Activated CD4-positive, alpha-beta T cell treated with anti-CD3 and anti-CD28 coated beads, Interleukin-2, amount 10 ng/mL, durations not matched to agents 24 days and 14 days (primary cell): Measurements from ENCODE around the gene NFATC2IP. TPM values are rescaled to one million over a fixed set of nuclear protein-coding genes. Genes with fewer than 3 reads are reported as not detected.
"Not testable (repeated sequence)": the region's sequence is repeated elsewhere in the genome, so short reads cannot be mapped to it uniquely, and the experiment has no call there.

Source experiments
- DNase-seq: peaks from one replicate; pipeline ENCODE4 v3.0.0; 2022
- H3K27ac Mint-ChIP-seq: one replicate; pipeline ENCODE4 v1.8.0; 2022; ENCODE audit warnings: mild to moderate bottlenecking, mixed read lengths
- H3K27me3 Mint-ChIP-seq: one replicate; pipeline ENCODE4 v1.8.0; 2022; ENCODE audit warnings: mixed read lengths
- H3K36me3 Mint-ChIP-seq: one replicate; pipeline ENCODE4 v1.8.0; 2022; ENCODE audit warnings: low read depth, mild to moderate bottlenecking, mixed read lengths
- H3K4me1 Mint-ChIP-seq: one replicate; pipeline ENCODE4 v1.8.0; 2021; ENCODE audit warnings: mixed read lengths
- H3K4me3 Mint-ChIP-seq: one replicate; pipeline ENCODE4 v1.8.0; 2022; ENCODE audit warnings: mild to moderate bottlenecking, moderate library complexity, mixed read lengths
- H3K9me3 Mint-ChIP-seq: one replicate; pipeline ENCODE4 v1.8.0; 2021; ENCODE audit warnings: mixed read lengths
- intact Hi-C: fragments of 100-400 bp; cut with micrococcal nuclease; formaldehyde crosslinking; loops from one replicate; pipeline ENCODE4 v1.15.1; 2023
- total RNA-seq: library from RNA; stranded (reverse); gene quantifications from 2 replicates; pipeline ENCODE4 v1.2.3, GENCODE V29; 2022

Gene NFATC2IP
- total RNA-seq, 1 donor from 2014 or later: 112 TPM

GRCh38 chr16:28918698-28919097, 32.0 kb upstream of the NFATC2IP start:
- H3K4me3 Mint-ChIP-seq: no peak overlapping the region
- H3K9me3 Mint-ChIP-seq: no peaks in the 10 kb centered on the region

GRCh38 chr16:28923231-28923587, 27.5 kb upstream of the NFATC2IP start:
- Mint-ChIP-seq H3K27me3 (no peaks in the 10 kb centered on the region), H3K27ac (peak overlapping the region; percentile 10), H3K4me3 (peak overlapping the region; percentile 58), H3K9me3 (no peaks in the 10 kb centered on the region), H3K4me1 (peaks cover 19% of the 10 kb centered on the region), H3K36me3 (peaks cover 14% of the 10 kb centered on the region)
- no peak for DNase-seq
- intact Hi-C loops: no loop called here

More at GRCh38 chr16:28918698-28919097, 32.0 kb upstream of the NFATC2IP start:
- DNase-seq: no peak
- intact Hi-C loops: no loop called here
- no peaks in the 10 kb centered on the region for H3K27me3 Mint-ChIP-seq
- H3K4me1 Mint-ChIP-seq: peaks cover 3% of the 10 kb centered on the region
- H3K36me3 Mint-ChIP-seq: peaks cover 28% of the 10 kb centered on the region
- H3K27ac Mint-ChIP-seq: no peak overlapping the region

DNA sequence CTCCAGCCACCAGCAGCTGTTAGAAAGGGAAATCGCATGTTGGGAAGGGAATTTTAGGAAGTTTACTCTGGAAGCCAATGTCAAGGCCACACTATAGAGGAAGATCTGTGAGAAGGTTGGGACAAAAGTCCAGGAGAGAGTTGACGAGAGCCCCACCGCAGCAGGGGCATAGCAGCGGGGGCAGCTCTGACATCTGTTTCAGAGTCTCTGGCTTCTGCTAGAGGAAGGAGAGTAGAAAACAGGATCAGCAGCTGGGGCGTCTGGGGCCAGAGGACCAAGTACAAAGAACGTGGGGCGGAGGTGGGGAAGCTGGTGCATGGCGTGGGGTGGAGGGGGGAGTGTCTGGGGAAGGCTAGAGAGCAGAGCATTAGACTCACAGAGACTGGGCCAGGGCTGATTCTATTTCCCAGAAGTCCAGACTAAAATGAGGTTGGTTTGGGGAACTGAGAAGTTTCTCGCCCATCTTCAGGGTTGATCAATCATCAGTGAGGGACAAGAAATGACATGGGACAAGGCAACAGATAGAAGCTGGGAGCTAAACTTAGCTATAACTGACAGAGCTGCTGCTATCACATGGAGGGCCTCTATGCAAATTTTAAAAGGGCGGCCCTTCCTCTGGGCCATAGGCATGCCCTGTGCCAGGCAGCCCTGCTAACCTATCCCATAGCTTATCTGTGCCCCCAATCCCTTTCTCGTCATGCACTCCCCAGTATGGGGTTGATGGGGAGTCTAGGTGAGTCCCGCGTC, 26.9 kb upstream of the NFATC2IP start:
- H3K27ac Mint-ChIP-seq: peak overlapping the region; percentile 10
- H3K4me3 Mint-ChIP-seq: peak overlapping the region; percentile 92
- H3K9me3 Mint-ChIP-seq: no peaks in the 10 kb centered on the region
- peaks cover 19% of the 10 kb centered on the region for H3K4me1 Mint-ChIP-seq
- peaks cover 14% of the 10 kb centered on the region for H3K36me3 Mint-ChIP-seq
- no peaks in the 10 kb centered on the region for H3K27me3 Mint-ChIP-seq
- DNase-seq: peak; percentile 64
- intact Hi-C loops: loop anchor here (2.0 kb wide), 2 partner anchors 61 to 77 kb away; partner anchors contain the start of genes SH2B1 and TUFM

GRCh38 chr16:28924399-28924761, 26.4 kb upstream of the NFATC2IP start:
- H3K4me1 Mint-ChIP-seq: peaks cover 19% of the 10 kb centered on the region
- H3K9me3 Mint-ChIP-seq: no peaks in the 10 kb centered on the region
- peak overlapping the region; percentile 92 for H3K4me3 Mint-ChIP-seq
- no peaks in the 10 kb centered on the region for H3K27me3 Mint-ChIP-seq
- peaks cover 14% of the 10 kb centered on the region for H3K36me3 Mint-ChIP-seq
- peak overlapping the region; percentile 96 for H3K27ac Mint-ChIP-seq
- DNase-seq: no peak
- intact Hi-C loops: loop anchor here (2.0 kb wide), 2 partner anchors 62 to 78 kb away; partner anchors contain the start of genes SH2B1 and TUFM

- Mint-ChIP-seq H3K27ac (peak within 1 kb of the TSS; percentile 96), H3K4me1 (peaks cover 19% of the 10 kb centered on the region), H3K36me3 (peaks cover 9% of the 10 kb centered on the region), H3K27me3 (no peaks in the 10 kb centered on the region), H3K4me3 (peak within 1 kb of the TSS; percentile 92), H3K9me3 (no peaks in the 10 kb centered on the region)
- intact Hi-C loops: loop anchor here (1.0 to 5.0 kb wide), 7 partner anchors 11 to 101 kb away; partner anchors contain the start of genes NFATC2IP, SH2B1 and TUFM
- peak; percentile 99 for DNase-seq
Measured at GRCh38 chr16:28924762-28925385, 25.9 kb upstream of the NFATC2IP start, which contains the start of gene RABEP2. TSS of gene RABEP2 (minus strand) at chr16:28925238. CDS start at chr16:28925163, 75 bp downstream.

DNA sequence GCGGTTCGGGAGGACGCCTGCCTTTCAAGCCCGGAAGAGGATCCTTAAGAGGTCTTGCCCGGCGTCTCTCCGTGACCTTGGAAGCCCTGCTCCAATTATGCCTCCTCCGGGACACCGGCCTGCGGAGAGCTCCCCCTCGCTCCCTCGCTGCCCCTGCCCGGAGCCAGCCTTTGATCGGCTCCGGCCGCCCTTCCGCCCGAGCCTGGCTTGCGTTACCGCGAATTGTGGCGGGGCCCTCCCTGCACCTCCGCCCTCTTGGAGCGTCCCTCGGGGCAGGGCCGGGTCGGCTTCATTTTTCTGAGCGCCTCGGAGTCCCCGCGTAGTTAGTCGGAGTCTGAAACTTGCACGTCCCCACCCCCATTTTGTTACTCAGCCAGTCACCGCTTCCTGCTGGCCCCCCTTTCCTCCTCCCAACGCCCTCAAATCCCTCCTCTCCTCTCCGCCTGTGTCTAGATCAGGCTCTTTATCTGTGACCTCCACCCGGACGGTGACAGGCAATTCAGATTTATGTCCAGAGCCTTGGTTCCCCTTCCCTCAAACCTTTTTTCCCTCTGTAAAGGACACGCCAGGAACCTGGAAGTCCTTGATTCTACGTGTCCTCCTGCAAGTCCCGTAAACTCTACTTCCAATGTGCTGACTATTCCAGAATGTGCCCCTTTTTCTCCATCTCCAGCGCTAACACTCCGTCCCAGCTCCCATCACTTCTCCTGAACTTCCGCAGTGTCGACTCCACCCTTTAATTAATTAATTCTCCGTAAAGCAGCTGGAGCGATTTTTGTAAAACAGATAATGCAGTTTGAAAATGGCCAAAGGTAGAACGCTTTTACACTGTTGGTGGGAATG, 25.1 kb upstream of the NFATC2IP start:
- Mint-ChIP-seq H3K4me1 (peaks cover 19% of the 10 kb centered on the region), H3K27ac (peak overlapping the region; percentile 96), H3K27me3 (no peaks in the 10 kb centered on the region), H3K9me3 (no peaks in the 10 kb centered on the region), H3K36me3 (peaks cover 9% of the 10 kb centered on the region), H3K4me3 (peak overlapping the region; percentile 92)
- peak; percentile 95 for DNase-seq
- intact Hi-C loops: loop anchor here (1.0 to 5.0 kb wide), 7 partner anchors 11 to 101 kb away; partner anchors contain the start of genes NFATC2IP, SH2B1 and TUFM

DNA sequence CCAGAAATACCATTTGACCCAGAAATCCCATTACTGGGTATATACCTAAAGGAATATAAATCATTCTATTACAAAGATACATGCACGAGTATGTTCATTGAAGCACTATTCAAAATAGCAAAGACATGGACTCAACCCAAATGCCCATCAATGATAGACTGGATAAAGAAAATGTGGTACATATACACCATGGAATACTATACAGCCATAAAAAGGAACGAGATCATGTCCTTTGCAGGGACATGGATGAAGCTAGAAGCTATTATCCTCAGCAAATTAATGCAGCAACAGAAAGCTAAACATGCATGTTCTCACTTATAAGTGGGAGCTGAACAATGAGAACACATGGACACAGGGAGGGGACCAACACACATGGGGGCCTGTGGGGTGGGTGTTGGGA, 24.5 kb upstream of the NFATC2IP start:
- not testable (repeated sequence) for H3K9me3 Mint-ChIP-seq, H3K36me3 Mint-ChIP-seq, H3K27me3 Mint-ChIP-seq, DNase-seq
- intact Hi-C loops: loop anchor here (5.0 kb wide), 1 partner anchor 44 kb away; no protein-coding TSS in a partner anchor
- peak overlapping the region; percentile 92 for H3K4me3 Mint-ChIP-seq
- H3K4me1 Mint-ChIP-seq: peaks cover 22% of the 10 kb centered on the region
- peak overlapping the region; percentile 96 for H3K27ac Mint-ChIP-seq

GRCh38 chr16:28927815-28928214, 22.9 kb upstream of the NFATC2IP start:
- peaks cover 21% of the 10 kb centered on the region for H3K4me1 Mint-ChIP-seq
- H3K27me3 Mint-ChIP-seq: no peaks in the 10 kb centered on the region
- H3K27ac Mint-ChIP-seq: no peak overlapping the region
- intact Hi-C loops: loop anchor here (5.0 kb wide), 1 partner anchor 46 kb away; no protein-coding TSS in a partner anchor
- no peak for DNase-seq
- no peak overlapping the region for H3K4me3 Mint-ChIP-seq
- H3K36me3 Mint-ChIP-seq: peaks cover 5% of the 10 kb centered on the region
- no peaks in the 10 kb centered on the region for H3K9me3 Mint-ChIP-seq

DNA sequence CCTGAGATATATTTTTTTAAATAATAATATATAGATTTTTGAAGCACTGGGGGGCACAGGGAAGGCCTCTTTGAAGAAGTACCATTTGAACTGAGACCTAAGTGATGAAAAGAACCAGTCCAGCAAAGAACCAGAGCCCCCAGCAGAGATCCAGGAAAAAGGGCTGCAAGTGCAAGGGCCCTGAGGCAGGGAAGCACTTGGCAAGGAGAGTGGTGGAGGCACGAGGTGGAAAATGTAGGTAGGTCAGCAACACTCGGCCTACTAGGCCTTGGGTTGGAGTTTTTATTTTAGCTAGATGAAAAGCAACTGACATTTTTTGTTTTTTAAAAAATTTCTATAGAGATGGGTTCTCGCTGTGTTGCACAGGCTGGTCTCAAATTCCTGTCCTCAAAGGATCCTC, 20.5 kb upstream of the NFATC2IP start:
- Mint-ChIP-seq H3K36me3 (no peaks in the 10 kb centered on the region), H3K27me3 (no peaks in the 10 kb centered on the region), H3K27ac (no peak overlapping the region), H3K9me3 (no peaks in the 10 kb centered on the region), H3K4me3 (no peak overlapping the region), H3K4me1 (peaks cover 21% of the 10 kb centered on the region)
- DNase-seq: no peak
- intact Hi-C loops: no loop called here

- no peak overlapping the region for H3K4me3 Mint-ChIP-seq
- H3K4me1 Mint-ChIP-seq: peaks cover 23% of the 10 kb centered on the region
- intact Hi-C loops: no loop called here
- no peak overlapping the region for H3K27ac Mint-ChIP-seq
- no peaks in the 10 kb centered on the region for H3K9me3 Mint-ChIP-seq
- no peaks in the 10 kb centered on the region for H3K36me3 Mint-ChIP-seq
- DNase-seq: no peak
- H3K27me3 Mint-ChIP-seq: no peaks in the 10 kb centered on the region
Measured at GRCh38 chr16:28930652-28931051, 20.1 kb upstream of the NFATC2IP start.

DNA sequence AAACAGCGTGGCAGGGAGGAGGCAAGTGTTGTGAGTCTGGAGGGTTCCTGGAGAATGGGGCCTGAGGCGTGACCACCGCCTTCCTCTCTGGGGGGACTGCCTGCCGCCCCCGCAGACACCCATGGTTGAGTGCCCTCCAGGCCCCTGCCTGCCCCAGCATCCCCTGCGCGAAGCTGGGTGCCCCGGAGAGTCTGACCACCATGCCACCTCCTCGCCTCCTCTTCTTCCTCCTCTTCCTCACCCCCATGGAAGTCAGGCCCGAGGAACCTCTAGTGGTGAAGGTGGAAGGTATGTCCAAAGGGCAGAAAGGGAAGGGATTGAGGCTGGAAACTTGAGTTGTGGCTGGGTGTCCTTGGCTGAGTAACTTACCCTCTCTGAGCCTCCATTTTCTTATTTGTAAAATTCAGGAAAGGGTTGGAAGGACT, 18.9 kb upstream of the NFATC2IP start, which contains the start of gene CD19:
TSS of gene CD19 (plus strand) at position 171 of the 425 bp plus-strand sequence. CDS start at position 201, 30 bp downstream.
- Mint-ChIP-seq H3K36me3 (peaks cover 2% of the 10 kb centered on the region), H3K9me3 (no peaks in the 10 kb centered on the region), H3K27me3 (no peaks in the 10 kb centered on the region), H3K4me3 (no peak within 1 kb of the TSS), H3K4me1 (peaks cover 25% of the 10 kb centered on the region), H3K27ac (no peak within 1 kb of the TSS)
- intact Hi-C loops: no loop called here
- DNase-seq: no peak

DNA sequence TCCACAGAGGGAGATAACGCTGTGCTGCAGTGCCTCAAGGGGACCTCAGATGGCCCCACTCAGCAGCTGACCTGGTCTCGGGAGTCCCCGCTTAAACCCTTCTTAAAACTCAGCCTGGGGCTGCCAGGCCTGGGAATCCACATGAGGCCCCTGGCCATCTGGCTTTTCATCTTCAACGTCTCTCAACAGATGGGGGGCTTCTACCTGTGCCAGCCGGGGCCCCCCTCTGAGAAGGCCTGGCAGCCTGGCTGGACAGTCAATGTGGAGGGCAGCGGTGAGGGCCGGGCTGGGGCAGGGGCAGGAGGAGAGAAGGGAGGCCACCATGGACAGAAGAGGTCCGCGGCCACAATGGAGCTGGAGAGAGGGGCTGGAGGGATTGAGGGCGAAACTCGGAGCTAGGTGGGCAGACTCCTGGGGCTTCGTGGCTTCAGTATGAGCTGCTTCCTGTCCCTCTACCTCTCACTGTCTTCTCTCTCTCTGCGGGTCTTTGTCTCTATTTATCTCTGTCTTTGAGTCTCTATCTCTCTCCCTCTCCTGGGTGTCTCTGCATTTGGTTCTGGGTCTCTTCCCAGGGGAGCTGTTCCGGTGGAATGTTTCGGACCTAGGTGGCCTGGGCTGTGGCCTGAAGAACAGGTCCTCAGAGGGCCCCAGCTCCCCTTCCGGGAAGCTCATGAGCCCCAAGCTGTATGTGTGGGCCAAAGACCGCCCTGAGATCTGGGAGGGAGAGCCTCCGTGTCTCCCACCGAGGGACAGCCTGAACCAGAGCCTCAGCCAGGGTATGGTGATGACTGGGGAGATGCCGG, 18.2 kb upstream of the NFATC2IP start:
- H3K27ac Mint-ChIP-seq: no peak overlapping the region

GRCh38 chr16:28933171-28933570, 17.6 kb upstream of the NFATC2IP start:
- peaks cover 2% of the 10 kb centered on the region for H3K36me3 Mint-ChIP-seq
- H3K27me3 Mint-ChIP-seq: no peaks in the 10 kb centered on the region
- H3K4me3 Mint-ChIP-seq: no peak overlapping the region
- intact Hi-C loops: no loop called here
- H3K9me3 Mint-ChIP-seq: no peaks in the 10 kb centered on the region
- H3K27ac Mint-ChIP-seq: no peak overlapping the region
- H3K4me1 Mint-ChIP-seq: peaks cover 24% of the 10 kb centered on the region
- no peak for DNase-seq

More for the DNA sequence above, 18.2 kb upstream of the NFATC2IP start:
- no peak for DNase-seq
- H3K36me3 Mint-ChIP-seq: peaks cover 2% of the 10 kb centered on the region
- intact Hi-C loops: no loop called here
- H3K4me1 Mint-ChIP-seq: peaks cover 27% of the 10 kb centered on the region
- H3K9me3 Mint-ChIP-seq: no peaks in the 10 kb centered on the region
- H3K4me3 Mint-ChIP-seq: no peak overlapping the region
- H3K27me3 Mint-ChIP-seq: no peaks in the 10 kb centered on the region
